ENCODE measurements around the gene SSNA1. TPM values are rescaled to one million over a fixed set of nuclear protein-coding genes. Genes with fewer than 3 reads are reported as not detected.

The SSNA1 gene
- total and polyA plus RNA-seq, 2 experiments from 2014 or later = 64.5 to 110 TPM

GRCh38 chr9:137226338-137227053 lies 38.0 kb downstream of the SSNA1 start:
- no peak for TF ChIP-seq CTCF (IDR thresholded peaks at IDR 0.05; ENCODE audit: low read depth, low read length)
- H3K4me1 ChIP-seq (ENCODE audit: low read depth) = peaks cover 8% of the 10 kb centered on the region
- no peak overlapping the region for H3K27ac ChIP-seq
- no peak for DNase-seq (ENCODE audit: low read depth in 1 of 2, low spot score in 1 of 2)
- H3K4me3 ChIP-seq = no peak overlapping the region
- H3K9me3 ChIP-seq (ENCODE audit: low read depth) = no peaks in the 10 kb centered on the region
- H3K36me3 ChIP-seq = no peaks in the 10 kb centered on the region
- H3K27me3 ChIP-seq = no peaks in the 10 kb centered on the region

- Histone ChIP-seq H3K27ac (no peak within 1 kb of the TSS), H3K4me1 (ENCODE audit: low read depth) (peaks cover 8% of the 10 kb centered on the region), H3K36me3 (no peaks in the 10 kb centered on the region), H3K27me3 (no peaks in the 10 kb centered on the region), H3K9me3 (ENCODE audit: low read depth) (no peaks in the 10 kb centered on the region), H3K4me3 (no peak within 1 kb of the TSS)
- TF ChIP-seq CTCF (IDR thresholded peaks at IDR 0.05; ENCODE audit: low read depth, low read length) = peak; percentile 82
- peak; percentile 82 to 88 for DNase-seq (ENCODE audit: low read depth in 1 of 2, low spot score in 1 of 2)
These were observed 38.8 kb downstream of the SSNA1 start, which contains the start of gene RNF224 for GRCh38 chr9:137227054-137227852. TSS of gene RNF224 (plus strand) at chr9:137227502. CDS start at chr9:137228336, 834 bp downstream.

GRCh38 chr9:137227853-137228505 lies 39.5 kb downstream of the SSNA1 start:
- DNase-seq (ENCODE audit: low read depth in 1 of 2, low spot score in 1 of 2) = no peak
- peaks cover 4% of the 10 kb centered on the region for H3K4me1 ChIP-seq (ENCODE audit: low read depth)
- no peak overlapping the region for H3K4me3 ChIP-seq
- no peaks in the 10 kb centered on the region for H3K9me3 ChIP-seq (ENCODE audit: low read depth)
- TF ChIP-seq CTCF (IDR thresholded peaks at IDR 0.05; ENCODE audit: low read depth, low read length) = no peak
- H3K27me3 ChIP-seq = no peaks in the 10 kb centered on the region
- H3K27ac ChIP-seq = no peak overlapping the region
- H3K36me3 ChIP-seq = no peaks in the 10 kb centered on the region

- H3K4me1 ChIP-seq (ENCODE audit: low read depth) = peaks cover 3% of the 10 kb centered on the region
- no peaks in the 10 kb centered on the region for H3K9me3 ChIP-seq (ENCODE audit: low read depth)
- H3K4me3 ChIP-seq = no peak overlapping the region
- DNase-seq (ENCODE audit: low read depth in 1 of 2, low spot score in 1 of 2) = no peak
- H3K27ac ChIP-seq = no peak overlapping the region
- H3K36me3 ChIP-seq = no peaks in the 10 kb centered on the region
- H3K27me3 ChIP-seq = no peaks in the 10 kb centered on the region
- no peak for TF ChIP-seq CTCF (IDR thresholded peaks at IDR 0.05; ENCODE audit: low read depth, low read length)
These were observed 40.1 kb downstream of the SSNA1 start for GRCh38 chr9:137228506-137228967.
